Lung (tissue), 12 donors: ENCODE results near the gene MAPK9. TPM values are rescaled to one million over a fixed set of nuclear protein-coding genes. Genes with fewer than 3 reads are reported as not detected.

ENCODE experiments used
- ATAC-seq: fragments of 200-7000 bp; cut with Tn5 transposase; one replicate; pipeline ENCODE4 v1.9.1; 2020; ENCODE audit warnings: moderate number of reproducible peaks; ENCODE audit not compliant: insufficient read depth, low FRiP score
- DNase-seq, 3 donors: peaks; one replicate each; pipeline ENCODE4 v3.0.0-alpha.2; 2013 to 2017
- H3K27ac ChIP-seq, 2 donors: one replicate each; pipeline ENCODE4 v1.5.1; 2013; ENCODE audit warnings: mild to moderate bottlenecking in 2 of 2, moderate library complexity in 2 of 2, control low read depth in 1 of 2, inconsistent platforms in 1 of 2, low read depth in 1 of 2, low read length in 1 of 2
- H3K27me3 ChIP-seq, 3 donors: one replicate each; pipeline ENCODE4 v1.5.1; 2013; ENCODE audit warnings: low read length in 2 of 3; ENCODE audit not compliant: control insufficient read depth in 3 of 3, insufficient read depth in 3 of 3
- H3K36me3 ChIP-seq, 4 donors: one replicate each; pipeline ENCODE4 v1.5.1; 2013; ENCODE audit warnings: low read length in 4 of 4, mild to moderate bottlenecking in 1 of 4, moderate library complexity in 1 of 4; ENCODE audit not compliant: control insufficient read depth in 4 of 4, insufficient read depth in 4 of 4
- H3K4me1 ChIP-seq, 5 donors: one replicate each; pipeline ENCODE4 v1.5.1; 2013; ENCODE audit warnings: low read length in 5 of 5, mild to moderate bottlenecking in 2 of 5, moderate library complexity in 1 of 5; ENCODE audit not compliant: control insufficient read depth in 5 of 5, insufficient read depth in 5 of 5
- H3K4me3 ChIP-seq: one replicate; pipeline ENCODE4 v1.5.1; 2013; ENCODE audit warnings: mild to moderate bottlenecking, control low read depth, moderate library complexity
- H3K9ac ChIP-seq, 2 donors: one replicate each; pipeline ENCODE4 v1.5.1; 2013; ENCODE audit warnings: low read length in 2 of 2, control low read depth in 1 of 2; ENCODE audit not compliant: insufficient read depth in 1 of 2
- H3K9me3 ChIP-seq, 4 donors: one replicate each; pipeline ENCODE4 v1.5.1; 2013; ENCODE audit warnings: low read length in 3 of 4, mild to moderate bottlenecking in 1 of 4, moderate library complexity in 1 of 4; ENCODE audit not compliant: control insufficient read depth in 4 of 4, insufficient read depth in 3 of 4
- CTCF ChIP-seq: IDR thresholded peaks from 2 replicates; pipeline ENCODE4 v1.5.1; 2012; ENCODE audit warnings: mild to moderate bottlenecking; ENCODE audit errors: control extremely low read depth, extremely low read depth
- WGBS, 2 donors: extraction: QIAGEN DNeasy Blood & Tissue Kit; methylation state at CpG; one replicate each; pipeline ENCODE4 v1.1.7; 2013; 5-methylcytosine and 5-hydroxymethylcytosine counted together
- polyA plus RNA-seq, 2 donors: library from polyadenylated mRNA; stranded (reverse); fragments of 200-250 nt; gene quantifications; one replicate each; pipeline ENCODE4 v1.2.1, GENCODE V29; 2013
- total RNA-seq, 2 donors: library from RNA; depleted of rRNA in 1 of 2; stranded (reverse); fragments of >200 nt in 1 of 2; gene quantifications; one replicate each; pipeline ENCODE4 v1.2.1, GENCODE V29; 2014 to 2021
- donor health status: control.
- donor health status: control.
- donor health status: Bipolar disorder and iron deficiency.
- donor health status: healthy.
- donor health status: DM: yes; HTN: yes; CAD: no.

Gene MAPK9
- total and polyA plus RNA-seq, 4 donors: 13.1 to 38.1 (median 23.6) TPM

GRCh38 chr5:180193749-180194375 is 98.0 kb downstream of the MAPK9 start:
- H3K4me3 ChIP-seq: no peak overlapping the region
- H3K36me3 ChIP-seq: no peaks in the 10 kb centered on the region
- H3K27ac ChIP-seq: no peak overlapping the region
- no peak for ATAC-seq
- DNase-seq: no peak
- WGBS, 2 donors: 93 to 96% methylated on average over 24 of the region's 24 CpGs
- H3K9me3 ChIP-seq: peaks cover 0 to 7% (median 0%) of the 10 kb centered on the region in 4 donors
- no peaks in the 10 kb centered on the region for H3K27me3 ChIP-seq
- H3K9ac ChIP-seq: no peak overlapping the region
- H3K4me1 ChIP-seq: no peaks in the 10 kb centered on the region
- no peak for TF ChIP-seq CTCF

GRCh38 chr5:180191716-180192115 is 100.2 kb downstream of the MAPK9 start:
- no peak overlapping the region for H3K27ac ChIP-seq
- H3K4me3 ChIP-seq: no peak overlapping the region
- H3K9me3 ChIP-seq: peaks cover 0 to 5% (median 0%) of the 10 kb centered on the region in 4 donors
- DNase-seq (no peak), ATAC-seq (no peak)
- H3K9ac ChIP-seq: no peak overlapping the region
- no peaks in the 10 kb centered on the region for H3K4me1 ChIP-seq
- TF ChIP-seq CTCF: no peak
- no peaks in the 10 kb centered on the region for H3K36me3 ChIP-seq
- 56 to 59% methylated on average over 6 of the region's 6 CpGs for WGBS, 2 donors
- H3K27me3 ChIP-seq: no peaks in the 10 kb centered on the region

- ATAC-seq: no peak
- no peak for DNase-seq
- Histone ChIP-seq H3K9me3 (peaks cover 0 to 5% (median 1%) of the 10 kb centered on the region in 4 donors), H3K36me3 (no peaks in the 10 kb centered on the region), H3K27me3 (no peaks in the 10 kb centered on the region), H3K9ac (no peak overlapping the region), H3K27ac (no peak overlapping the region), H3K4me3 (no peak overlapping the region), H3K4me1 (no peaks in the 10 kb centered on the region)
- no peak for TF ChIP-seq CTCF
- WGBS, 2 donors: 67 to 84% methylated on average over 2 of the region's 2 CpGs
These were observed 104.1 kb downstream of the MAPK9 start for GRCh38 chr5:180187767-180188166.

Other genes starting within 250 kb of the MAPK9 start
- gene RNF130, start 220.3 kb downstream of the MAPK9 start, total RNA-seq: 10 to 100 TPM; 84.5 to 97.2 TPM
- gene RNF130, start 220.3 kb downstream of the MAPK9 start, polyA plus RNA-seq: 100 to 1,000 TPM in 1 of 2 donors, 10 to 100 TPM in 1; 75.9 to 123 TPM
- gene RASGEF1C, start 82.9 kb downstream of the MAPK9 start, total RNA-seq: under 1 TPM in 1 of 2 donors, not detected in 1; 0.31 TPM
- under 1 TPM in 1 of 2 donors, not detected in 1; 0.03 TPM for gene RASGEF1C, start 82.9 kb downstream of the MAPK9 start, polyA plus RNA-seq
- gene GFPT2, start 61.3 kb upstream of the MAPK9 start, total RNA-seq: 10 to 100 TPM; 19.7 to 26.6 TPM
- gene GFPT2, start 61.3 kb upstream of the MAPK9 start, polyA plus RNA-seq: 10 to 100 TPM; 11.1 to 14.9 TPM
- gene CNOT6, start 202.3 kb upstream of the MAPK9 start, total RNA-seq: 10 to 100 TPM; 20.2 to 51.1 TPM
- 1 to 10 TPM; 8.7 to 9.3 TPM for gene CNOT6, start 202.3 kb upstream of the MAPK9 start, polyA plus RNA-seq